HL-60/S4 treated with phorbol 12-myristate 13-acetate at 8.2 ng/mL for 4 days and 3 days (cell line): ENCODE results near the gene NWD2.
"Not testable (repeated sequence)": the region's sequence is repeated elsewhere in the genome, so short reads cannot be mapped to it uniquely, and the experiment has no call there.

Experiments used
- in situ Hi-C: fragments of 300-500 bp; cut with MboI; formaldehyde crosslinking; loops from 2 replicates; pipeline ENCODE4 v1.15.0; 2022; ENCODE audit warnings: low sequenced_read_pairs

The NWD2 gene

DNA sequence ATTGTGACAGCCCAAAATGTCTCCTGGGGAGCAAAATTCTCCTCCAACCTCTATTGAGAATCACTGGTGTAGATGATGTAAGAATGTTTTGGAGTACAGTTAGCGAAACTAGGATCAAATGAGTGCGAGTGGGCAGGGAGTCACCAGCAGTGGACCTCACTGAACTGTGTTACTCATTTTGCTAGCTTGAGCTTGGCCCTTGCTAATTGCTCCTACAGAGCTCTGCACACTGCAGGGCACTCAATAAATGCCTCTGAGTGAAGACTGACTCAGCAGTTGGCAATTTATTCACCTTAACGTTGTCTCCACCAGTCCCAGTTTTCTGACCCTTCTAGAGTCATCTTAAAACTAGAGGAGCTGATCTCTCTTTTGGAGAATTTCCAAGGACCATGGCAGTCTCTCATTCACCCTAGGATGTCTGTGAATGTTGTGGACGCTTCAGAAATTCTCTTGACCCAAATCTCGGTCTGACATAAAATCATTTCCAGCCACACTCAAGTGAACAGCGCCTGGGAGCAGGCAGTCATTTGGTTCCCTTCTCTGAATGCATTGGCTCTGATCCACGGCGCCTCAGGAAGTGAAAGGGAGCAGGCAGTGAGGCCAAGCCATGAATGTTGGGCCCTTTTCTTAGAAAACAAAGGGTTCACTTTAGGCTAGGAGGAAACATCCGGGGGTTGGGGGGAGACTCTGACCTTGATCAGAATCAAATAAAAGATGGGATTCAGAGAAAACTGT lies 148.1 kb downstream of the NWD2 start:
- in situ Hi-C loops: no loop called here

DNA sequence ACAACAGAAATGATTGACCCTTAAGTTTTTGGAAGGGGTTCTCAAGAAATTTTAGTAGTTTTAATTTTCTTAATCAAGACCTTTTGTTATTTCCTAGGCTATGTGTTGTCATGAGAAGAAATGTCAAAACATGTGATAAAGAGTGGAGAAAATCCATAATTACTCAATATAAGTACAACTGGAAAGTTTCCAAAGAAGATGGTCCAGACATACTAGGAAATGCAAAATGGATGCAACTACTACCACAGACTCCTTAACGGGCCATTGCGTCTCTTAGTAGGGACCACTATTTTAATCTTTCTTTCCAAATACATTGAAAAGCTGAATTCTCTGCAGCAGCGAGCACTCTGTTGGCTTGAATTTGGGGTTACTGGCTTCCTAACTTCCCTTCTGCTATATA lies 148.8 kb downstream of the NWD2 start:
- in situ Hi-C loops: no loop called here

- in situ Hi-C loops: no loop called here
Measured at GRCh38 chr4:37393889-37394288, 149.3 kb downstream of the NWD2 start.

DNA sequence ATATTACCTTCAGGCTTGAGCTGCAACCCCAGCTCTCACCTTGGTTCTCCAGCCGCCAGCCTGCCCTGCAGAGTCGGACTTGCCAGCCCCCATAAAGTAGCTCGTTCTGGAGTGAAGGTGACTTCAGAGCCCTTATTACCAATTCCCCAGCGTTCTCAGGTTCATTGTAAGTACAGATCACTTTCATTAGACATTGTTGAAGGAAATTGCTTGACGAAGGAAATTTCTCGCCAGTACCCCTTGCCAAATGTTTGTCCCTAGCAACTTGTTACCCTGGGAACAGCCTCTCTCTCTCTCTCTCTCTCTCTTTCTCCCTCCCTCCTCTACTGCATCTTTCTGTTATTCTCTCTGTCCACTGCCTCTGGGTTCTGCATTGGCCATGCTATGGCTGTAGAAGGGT lies 153.0 kb downstream of the NWD2 start:
- in situ Hi-C loops: no loop called here

- in situ Hi-C loops: no loop called here
Measured at GRCh38 chr4:37400241-37400881, 155.8 kb downstream of the NWD2 start.

DNA sequence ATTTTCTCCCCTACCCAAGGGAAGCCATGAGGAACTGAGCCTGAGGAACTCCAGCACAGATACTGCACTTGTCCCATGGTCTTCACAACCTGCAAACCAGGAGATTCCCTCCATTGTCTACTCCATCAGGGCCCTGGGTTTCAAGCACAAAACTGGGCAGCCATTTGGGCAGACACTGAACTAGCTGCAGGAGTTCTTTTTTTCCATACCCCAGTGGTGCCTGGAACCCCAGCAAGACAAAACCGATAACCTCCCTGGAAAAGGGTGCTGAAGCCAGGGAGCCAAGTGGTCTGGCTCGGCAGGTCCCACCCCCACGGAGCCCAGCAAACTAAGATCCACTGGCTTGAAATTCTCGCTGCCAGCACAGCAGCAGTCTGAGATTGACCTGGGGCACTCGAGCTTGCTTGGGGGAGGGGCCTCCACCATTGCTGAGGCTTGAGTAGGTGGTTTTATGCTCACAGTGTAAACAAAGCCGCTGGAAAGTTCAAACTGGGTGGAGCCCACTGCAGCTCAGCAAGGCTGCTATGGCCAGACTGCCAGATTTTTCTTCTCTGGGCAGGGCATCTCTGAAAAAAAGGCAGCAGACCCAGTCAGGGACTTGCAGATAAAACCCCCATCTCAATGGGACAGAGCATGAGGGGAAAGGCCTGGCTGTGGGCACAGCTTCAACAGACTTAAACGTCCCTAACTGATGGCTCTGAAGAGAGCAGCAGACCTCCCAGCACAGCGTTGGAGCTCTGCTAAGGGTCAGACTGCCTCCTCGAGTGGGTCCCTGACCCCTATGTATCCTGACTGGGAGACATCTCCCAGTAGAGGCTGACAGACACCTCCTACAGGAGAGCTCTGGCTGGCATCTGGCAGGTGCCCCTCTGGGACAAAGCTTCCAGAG lies 163.6 kb downstream of the NWD2 start:
- in situ Hi-C loops: not testable (repeated sequence)

DNA sequence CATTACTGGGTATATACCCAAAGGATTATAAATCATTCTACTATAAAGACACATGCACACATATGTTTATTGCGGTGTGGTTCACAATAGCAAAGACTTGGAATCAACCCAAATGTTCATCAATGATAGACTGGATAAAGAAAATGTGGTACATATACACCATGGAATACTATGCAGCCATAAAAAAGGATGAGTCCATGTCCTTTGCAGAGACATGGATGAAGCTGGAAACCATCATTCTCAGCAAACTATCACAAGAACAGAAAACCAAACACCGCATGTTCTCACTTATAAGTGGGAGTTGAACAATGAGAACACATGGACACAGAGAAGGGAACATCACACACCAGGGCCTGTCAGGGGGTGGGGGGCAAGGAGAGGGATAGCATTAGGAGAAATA lies 169.1 kb downstream of the NWD2 start:
- in situ Hi-C loops: not testable (repeated sequence)

- in situ Hi-C loops: no loop called here
Measured at GRCh38 chr4:37415845-37416369, 171.4 kb downstream of the NWD2 start.

GRCh38 chr4:37421614-37422013 lies 177.1 kb downstream of the NWD2 start:
- in situ Hi-C loops: no loop called here

GRCh38 chr4:37422102-37422501 lies 177.6 kb downstream of the NWD2 start:
- in situ Hi-C loops: no loop called here

DNA sequence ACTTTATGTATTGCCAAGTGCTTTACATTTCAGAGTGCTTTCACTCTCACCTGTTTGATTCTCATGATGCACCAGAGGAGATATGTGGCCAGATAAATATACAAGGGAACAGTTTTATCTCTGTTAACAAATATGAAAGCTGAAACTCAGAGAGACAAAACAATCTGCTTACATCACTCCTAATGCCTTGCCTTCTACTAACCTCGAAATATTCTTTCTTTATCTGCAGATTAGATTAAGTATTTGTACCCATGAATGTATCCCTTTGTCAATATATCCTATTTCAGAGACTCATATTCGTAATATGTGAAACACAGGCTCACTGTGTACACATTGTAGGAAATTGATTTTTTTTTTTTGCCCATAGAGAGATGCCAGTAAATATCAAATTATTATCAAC lies 178.1 kb downstream of the NWD2 start:
- in situ Hi-C loops: no loop called here

GRCh38 chr4:37423310-37423709 lies 178.8 kb downstream of the NWD2 start:
- in situ Hi-C loops: no loop called here

DNA sequence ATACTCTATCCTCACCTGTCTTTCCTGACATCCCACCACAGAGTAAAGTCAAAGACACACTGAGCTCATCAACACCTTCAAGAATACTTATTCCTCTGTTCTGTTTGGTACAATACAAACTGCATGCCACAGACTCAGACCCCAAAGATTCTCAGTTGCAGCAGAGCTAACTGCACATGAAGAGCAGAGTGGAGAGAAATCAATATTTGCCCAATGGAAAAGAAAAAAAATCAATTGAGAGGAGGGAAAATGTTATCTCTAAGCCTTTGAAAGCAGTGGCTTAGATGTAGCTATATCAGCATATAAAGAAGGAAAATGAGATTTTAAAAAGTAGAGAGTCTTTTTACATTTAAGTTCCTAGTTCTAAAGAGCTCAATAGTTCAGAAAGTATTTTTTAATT lies 180.2 kb downstream of the NWD2 start:
- in situ Hi-C loops: no loop called here

DNA sequence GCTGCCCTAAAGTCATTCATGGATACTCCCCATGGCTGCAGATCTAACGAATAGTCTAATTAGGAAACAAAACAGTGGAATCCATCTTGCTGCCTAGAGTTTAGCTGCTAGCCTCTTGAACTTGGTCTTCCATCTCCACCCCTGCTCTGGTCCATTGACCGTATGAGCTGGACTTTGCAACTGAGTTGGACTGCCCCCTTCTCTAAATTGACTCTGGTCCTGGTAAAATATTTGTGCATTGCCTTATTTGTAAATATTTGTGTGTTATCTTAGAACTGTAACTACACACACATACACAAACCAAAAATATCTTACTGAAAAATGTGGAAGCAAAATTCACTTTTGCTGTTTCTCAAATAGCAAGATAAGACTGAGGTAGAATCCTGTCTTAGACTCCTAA lies 181.3 kb downstream of the NWD2 start:
- in situ Hi-C loops: no loop called here

DNA sequence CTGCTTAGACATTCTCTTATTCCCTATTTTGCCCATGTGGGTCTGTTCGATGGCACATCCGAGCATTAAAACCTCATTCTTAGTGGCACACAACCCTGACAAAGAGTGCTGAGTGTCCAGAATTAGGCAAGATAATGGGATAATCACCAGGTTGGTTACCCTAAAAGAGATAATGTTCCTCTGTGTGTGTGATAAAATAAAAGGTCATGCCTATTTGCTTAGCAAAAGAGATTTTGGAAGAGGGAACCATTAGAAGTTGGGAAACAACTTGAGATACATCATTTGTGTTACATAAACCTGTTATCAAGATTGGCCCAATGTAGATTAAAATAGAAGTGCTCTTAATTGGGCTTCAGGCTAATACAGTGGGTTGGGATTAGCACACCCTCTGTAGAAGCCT lies 182.7 kb downstream of the NWD2 start:
- in situ Hi-C loops: no loop called here

GRCh38 chr4:37429906-37430305 lies 185.4 kb downstream of the NWD2 start:
- in situ Hi-C loops: no loop called here

DNA sequence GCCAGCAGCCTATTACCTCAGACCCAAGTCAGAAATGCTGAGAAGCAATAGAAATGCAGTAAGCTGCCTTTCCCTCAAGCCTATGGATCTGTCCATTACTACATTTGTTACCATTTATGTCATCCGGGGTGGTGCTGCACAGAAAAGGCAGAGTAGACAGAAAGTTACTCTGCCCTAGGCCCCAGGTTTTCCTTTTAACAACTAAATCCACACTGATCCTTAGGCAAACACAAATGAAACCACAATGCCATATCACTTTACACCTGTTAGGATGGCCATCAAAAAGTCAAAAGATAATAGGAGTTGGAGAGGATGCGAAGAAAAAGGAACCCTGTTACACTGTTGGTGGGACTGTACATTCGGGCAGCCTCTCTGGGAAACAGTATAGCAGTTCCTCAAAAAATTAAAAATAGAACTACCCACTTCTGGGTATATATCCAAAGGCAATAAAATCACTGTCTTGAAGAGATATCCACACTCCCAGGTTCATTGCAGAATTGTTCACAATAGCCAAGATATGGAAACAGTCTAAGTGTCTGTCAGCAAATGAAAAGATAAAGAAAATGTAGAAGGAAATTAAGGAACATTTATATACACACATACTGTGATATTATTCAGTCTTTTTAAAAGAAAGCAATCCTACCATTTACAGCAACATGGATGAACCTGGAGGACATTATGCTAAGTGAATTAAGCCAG lies 186.3 kb downstream of the NWD2 start:
- in situ Hi-C loops: no loop called here

DNA sequence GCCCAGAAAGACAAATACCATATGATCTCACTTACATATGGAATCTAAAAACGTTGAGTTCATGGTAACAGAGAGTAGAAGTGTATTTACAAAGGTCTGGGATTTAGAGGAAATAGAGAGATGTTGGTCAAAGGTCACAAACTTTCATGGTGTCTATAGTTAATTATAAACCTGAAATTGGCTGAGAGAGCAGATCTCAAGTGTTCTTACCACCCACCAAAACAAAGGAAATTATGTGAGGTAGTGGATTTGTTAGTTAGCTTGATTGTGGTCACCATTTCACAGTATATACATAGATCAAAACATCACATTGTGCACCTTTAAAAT lies 186.8 kb downstream of the NWD2 start:
- in situ Hi-C loops: no loop called here

GRCh38 chr4:37434469-37434868 lies 189.9 kb downstream of the NWD2 start:
- in situ Hi-C loops: no loop called here

GRCh38 chr4:37436546-37436945 lies 192.0 kb downstream of the NWD2 start:
- in situ Hi-C loops: no loop called here

DNA sequence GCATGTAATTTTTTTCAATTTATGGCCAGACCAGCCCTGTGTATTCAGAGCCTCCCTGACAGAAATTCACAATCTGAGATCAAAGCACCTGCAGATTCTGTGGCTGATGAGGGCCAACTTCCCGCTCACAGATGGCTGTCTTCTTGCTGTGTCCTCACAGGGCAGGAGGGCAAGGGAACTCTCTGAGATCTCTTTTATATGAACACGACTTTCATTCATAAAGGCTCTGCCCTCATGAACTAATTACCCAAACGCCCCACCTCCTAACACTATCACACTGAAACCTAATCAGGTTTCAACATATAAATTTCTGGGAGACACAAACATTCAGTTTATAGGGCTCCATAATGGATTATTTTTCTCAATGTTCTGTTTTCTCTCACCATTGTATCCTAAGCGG lies 192.6 kb downstream of the NWD2 start:
- in situ Hi-C loops: no loop called here
